Measurements from ENCODE around the gene PRPF6. TPM values are rescaled to one million over a fixed set of nuclear protein-coding genes. Genes with fewer than 3 reads are reported as not detected.
"Not testable (repeated sequence)": the region's sequence is repeated elsewhere in the genome, so short reads cannot be mapped to it uniquely, and the experiment has no call there.

Gene PRPF6
- total RNA-seq, 2 donors from 2014 or later = 77.5 to 95.7 TPM

DNA sequence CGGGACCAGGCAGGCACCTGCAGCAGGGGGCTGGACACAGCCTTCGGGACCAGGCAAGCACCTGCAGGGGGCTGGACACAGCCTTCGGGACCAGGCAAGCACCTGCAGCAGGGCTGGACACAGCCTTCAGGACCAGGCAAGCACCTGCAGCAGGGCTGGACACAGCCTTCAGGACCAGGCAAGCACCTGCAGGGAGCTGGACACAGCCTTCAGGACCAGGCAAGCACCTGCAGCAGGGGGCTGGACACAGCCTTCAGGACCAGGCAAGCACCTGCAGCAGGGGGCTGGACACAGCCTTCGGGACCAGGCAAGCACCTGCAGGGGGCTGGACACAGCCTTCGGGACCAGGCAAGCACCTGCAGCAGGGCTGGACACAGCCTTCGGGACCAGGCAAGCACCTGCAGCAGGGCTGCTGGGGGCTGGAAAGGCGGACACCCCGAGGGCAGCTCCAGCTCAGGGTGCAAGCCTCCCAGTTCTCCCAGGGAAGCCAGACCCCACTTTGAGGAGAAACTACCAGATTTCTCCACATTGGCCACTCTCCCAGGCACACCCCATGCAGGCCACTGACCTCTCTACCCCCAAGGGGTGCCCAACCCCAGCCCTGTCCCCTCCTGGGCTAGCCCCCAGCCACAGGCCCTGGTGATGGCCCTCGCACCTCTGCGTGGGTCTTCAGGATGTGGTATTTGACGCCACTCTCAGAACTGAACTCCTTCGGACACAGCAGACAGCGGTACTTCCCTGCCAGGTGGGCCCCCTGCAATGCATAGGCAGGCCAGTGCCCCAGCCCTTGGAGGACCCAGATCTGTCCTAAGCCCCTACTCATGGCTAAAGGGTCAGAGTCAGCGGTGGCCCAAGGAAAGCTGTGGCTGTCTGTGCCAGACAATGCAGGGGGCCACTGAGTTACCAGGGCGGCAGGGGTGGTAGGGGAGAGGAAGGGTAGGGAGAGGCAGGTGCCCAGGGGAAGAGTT, 20.0 kb upstream of the PRPF6 start:
- peaks cover 20% of the 10 kb centered on the region for H3K4me1 Mint-ChIP-seq (ENCODE audit: low read depth)
- H3K27ac Mint-ChIP-seq; H3K36me3 Mint-ChIP-seq (ENCODE audit: insufficient read depth in 2 of 2); H3K9me3 Mint-ChIP-seq; H3K4me3 Mint-ChIP-seq; H3K27me3 Mint-ChIP-seq (ENCODE audit: low read depth); ATAC-seq (replicated peaks in 1 of 2); DNase-seq: not testable (repeated sequence)

DNA sequence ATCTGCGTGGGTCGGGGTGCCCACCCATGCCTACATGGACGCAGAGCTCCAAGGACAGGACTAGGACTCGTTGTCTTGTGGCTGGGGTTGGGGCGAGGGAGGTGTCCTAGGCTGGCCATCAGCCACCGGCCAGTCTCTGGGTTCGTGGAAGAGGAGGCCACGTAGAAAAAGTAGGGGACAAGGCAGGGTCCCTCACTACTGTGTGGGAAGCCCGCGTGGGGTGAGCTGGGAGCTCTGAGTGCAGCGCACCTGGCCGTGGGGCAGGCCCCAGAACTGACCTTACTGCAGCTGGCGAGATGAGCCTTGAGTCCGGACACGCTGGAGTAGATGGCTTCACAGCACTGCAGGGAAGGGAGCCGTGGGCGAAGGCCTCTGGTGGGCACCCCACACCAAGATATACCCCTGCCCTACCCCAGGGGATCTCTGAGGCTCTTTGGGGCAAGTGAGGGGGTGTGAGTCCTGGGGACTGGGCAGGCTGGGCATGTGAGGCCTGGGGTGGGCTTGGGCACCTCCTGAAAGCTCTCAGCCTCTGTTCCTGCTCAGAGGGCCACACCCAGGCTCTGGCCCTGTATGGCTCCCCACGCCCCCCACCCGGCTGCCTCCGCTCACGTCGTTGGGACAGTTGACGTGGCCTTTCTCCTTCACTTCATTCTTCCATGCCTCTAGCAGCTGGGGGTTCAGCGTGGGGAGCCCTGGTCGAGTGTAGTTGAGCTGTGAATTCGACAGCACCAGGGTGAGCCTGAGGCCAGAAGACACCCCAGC, 19.1 kb upstream of the PRPF6 start:
- Mint-ChIP-seq H3K4me3 (no peak overlapping the region), H3K36me3 (ENCODE audit: insufficient read depth in 2 of 2) (peaks cover 6 to 7% of the 10 kb centered on the region in 2 donors), H3K4me1 (ENCODE audit: low read depth) (peaks cover 20% of the 10 kb centered on the region), H3K27ac (no peak overlapping the region), H3K27me3 (ENCODE audit: low read depth) (no peaks in the 10 kb centered on the region), H3K9me3 (peaks cover 0 to 3% of the 10 kb centered on the region in 2 donors)
- no peak for DNase-seq
- ATAC-seq (replicated peaks in 1 of 2) = no peak

DNA sequence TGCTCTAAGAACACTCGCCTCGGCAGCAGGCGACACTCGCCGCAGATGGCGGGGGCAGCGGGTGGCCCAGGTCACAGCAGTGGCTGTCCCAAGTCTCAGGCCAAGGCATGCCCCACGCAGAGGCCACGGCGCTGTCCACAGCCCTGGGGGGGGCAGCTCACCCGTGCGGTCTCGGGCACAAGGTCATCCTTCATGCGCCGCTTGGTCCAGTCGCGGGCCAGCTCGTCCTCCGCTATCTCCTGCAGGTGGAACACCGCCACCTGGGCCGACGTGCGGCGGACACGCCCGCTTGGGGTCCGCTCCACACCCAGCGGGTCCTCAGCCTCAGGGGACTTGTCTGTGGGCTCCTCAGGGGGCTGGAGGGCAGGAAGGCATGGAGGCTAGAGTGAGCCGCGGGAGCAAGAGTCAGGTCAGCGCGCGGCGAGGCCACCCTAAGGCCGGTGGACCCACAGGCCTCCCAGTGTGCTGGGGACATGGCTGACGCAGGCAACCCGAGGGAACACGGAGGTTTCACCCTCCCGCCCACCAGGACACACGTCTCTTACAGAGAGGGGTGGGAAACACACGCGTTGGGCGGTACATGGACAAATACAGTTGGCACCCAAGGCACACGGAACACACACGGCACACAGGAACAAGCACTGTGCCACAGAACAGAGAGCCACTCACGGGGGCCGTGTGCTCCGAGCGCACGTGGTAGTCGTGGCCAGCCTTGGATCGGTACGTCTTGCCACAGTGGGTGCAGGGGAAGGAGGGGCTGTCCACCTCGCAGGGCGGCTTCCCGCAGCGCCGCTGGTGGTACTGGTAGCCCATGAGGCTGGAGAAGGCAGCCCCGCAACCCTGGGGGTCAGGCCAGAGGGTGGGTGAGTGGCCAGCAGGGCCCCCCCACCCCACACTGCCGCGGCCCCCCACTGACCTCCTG, 18.2 kb upstream of the PRPF6 start:
- H3K9me3 Mint-ChIP-seq = peaks cover 0 to 3% of the 10 kb centered on the region in 2 donors
- H3K4me3 Mint-ChIP-seq = no peak overlapping the region
- DNase-seq (no peak), ATAC-seq (replicated peaks in 1 of 2) (no peak)
- no peak overlapping the region for H3K27ac Mint-ChIP-seq
- no peaks in the 10 kb centered on the region for H3K27me3 Mint-ChIP-seq (ENCODE audit: low read depth)
- peaks cover 6 to 9% of the 10 kb centered on the region in 2 donors for H3K36me3 Mint-ChIP-seq (ENCODE audit: insufficient read depth in 2 of 2)
- H3K4me1 Mint-ChIP-seq (ENCODE audit: low read depth) = peaks cover 13% of the 10 kb centered on the region

DNA sequence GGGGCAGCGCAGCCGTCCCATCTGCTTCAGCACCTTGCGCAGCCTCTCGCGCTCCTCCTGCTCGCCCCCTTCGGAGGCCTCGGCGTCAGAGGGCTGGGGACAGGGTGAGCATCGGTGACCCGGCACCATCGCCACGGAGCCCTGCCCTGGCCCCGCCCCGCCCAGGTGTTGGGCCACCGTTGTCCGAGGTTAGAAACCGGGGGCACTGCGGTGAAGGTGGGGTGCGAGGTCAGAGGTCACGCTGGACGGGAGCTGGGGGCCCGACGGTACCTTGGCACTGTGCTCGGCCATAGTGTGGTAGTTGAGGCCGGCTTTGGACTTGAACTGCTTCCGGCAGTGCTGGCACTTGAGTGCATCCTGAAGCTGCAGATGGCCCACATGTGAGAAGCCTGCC, 17.6 kb upstream of the PRPF6 start:
- ATAC-seq (replicated peaks in 1 of 2) (no peak), DNase-seq (no peak)
- no peak overlapping the region for H3K4me3 Mint-ChIP-seq
- no peaks in the 10 kb centered on the region for H3K27me3 Mint-ChIP-seq (ENCODE audit: low read depth)
- no peak overlapping the region for H3K27ac Mint-ChIP-seq
- peaks cover 0 to 3% of the 10 kb centered on the region in 2 donors for H3K9me3 Mint-ChIP-seq
- peaks cover 10% of the 10 kb centered on the region for H3K4me1 Mint-ChIP-seq (ENCODE audit: low read depth)
- peaks cover 6 to 9% of the 10 kb centered on the region in 2 donors for H3K36me3 Mint-ChIP-seq (ENCODE audit: insufficient read depth in 2 of 2)

DNA sequence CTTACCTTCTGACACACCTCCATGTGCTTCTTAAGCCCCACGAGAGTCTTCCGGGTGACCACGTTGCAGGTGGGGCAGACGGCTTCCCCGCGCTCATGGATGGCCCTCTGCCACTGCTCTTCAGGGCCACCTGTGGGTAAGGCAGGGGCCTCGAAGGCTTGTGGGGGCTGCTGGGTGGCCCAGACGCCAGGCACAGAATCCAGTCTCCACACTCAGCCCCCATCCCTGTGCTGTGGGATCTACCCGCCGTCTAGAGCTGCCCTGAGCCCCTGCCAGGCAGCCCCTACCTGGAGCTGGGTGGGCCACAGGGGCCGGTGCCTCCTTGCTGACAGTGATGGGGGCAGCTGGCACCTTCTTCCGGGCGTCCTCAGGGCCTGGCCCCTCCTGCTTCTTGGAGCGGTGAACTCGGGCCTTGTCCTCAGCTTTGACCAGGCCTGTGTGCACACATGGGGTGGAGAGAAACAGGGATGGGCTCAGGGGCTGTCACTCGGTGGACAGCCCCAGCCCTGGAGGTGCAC, 17.1 kb upstream of the PRPF6 start:
- Mint-ChIP-seq H3K36me3 (ENCODE audit: insufficient read depth in 2 of 2) (peaks cover 6 to 9% of the 10 kb centered on the region in 2 donors), H3K4me1 (ENCODE audit: low read depth) (peaks cover 10% of the 10 kb centered on the region), H3K27ac (no peak overlapping the region), H3K4me3 (no peak overlapping the region), H3K27me3 (ENCODE audit: low read depth) (no peaks in the 10 kb centered on the region), H3K9me3 (peaks cover 0 to 3% of the 10 kb centered on the region in 2 donors)
- no peak for ATAC-seq (replicated peaks in 1 of 2)
- DNase-seq = no peak

DNA sequence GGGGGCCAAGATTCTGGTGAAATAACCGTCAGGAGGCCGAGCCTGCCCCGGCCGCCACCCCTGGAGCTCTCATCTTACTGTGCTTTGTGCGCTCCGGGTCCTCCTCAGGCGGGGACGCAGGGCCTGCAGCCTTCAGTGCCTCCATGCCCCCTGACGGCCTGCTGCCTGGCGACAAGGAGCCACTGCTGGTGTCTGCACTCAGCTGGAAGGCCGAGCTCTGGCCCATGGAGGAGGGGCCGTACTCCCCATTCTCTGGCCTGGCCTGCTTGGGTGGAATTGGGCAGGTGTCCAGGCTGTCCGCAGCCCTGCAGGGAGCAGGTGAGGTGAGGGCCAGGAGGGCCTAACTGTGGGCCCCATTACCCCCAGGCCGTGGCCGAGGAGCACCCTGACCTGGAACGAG, 16.5 kb upstream of the PRPF6 start:
- no peak overlapping the region for H3K27ac Mint-ChIP-seq
- peaks cover 6 to 9% of the 10 kb centered on the region in 2 donors for H3K36me3 Mint-ChIP-seq (ENCODE audit: insufficient read depth in 2 of 2)
- DNase-seq (no peak), ATAC-seq (replicated peaks in 1 of 2) (no peak)
- H3K9me3 Mint-ChIP-seq = peaks cover 0 to 3% of the 10 kb centered on the region in 2 donors
- peaks cover 10% of the 10 kb centered on the region for H3K4me1 Mint-ChIP-seq (ENCODE audit: low read depth)
- no peak overlapping the region for H3K4me3 Mint-ChIP-seq
- no peaks in the 10 kb centered on the region for H3K27me3 Mint-ChIP-seq (ENCODE audit: low read depth)

DNA sequence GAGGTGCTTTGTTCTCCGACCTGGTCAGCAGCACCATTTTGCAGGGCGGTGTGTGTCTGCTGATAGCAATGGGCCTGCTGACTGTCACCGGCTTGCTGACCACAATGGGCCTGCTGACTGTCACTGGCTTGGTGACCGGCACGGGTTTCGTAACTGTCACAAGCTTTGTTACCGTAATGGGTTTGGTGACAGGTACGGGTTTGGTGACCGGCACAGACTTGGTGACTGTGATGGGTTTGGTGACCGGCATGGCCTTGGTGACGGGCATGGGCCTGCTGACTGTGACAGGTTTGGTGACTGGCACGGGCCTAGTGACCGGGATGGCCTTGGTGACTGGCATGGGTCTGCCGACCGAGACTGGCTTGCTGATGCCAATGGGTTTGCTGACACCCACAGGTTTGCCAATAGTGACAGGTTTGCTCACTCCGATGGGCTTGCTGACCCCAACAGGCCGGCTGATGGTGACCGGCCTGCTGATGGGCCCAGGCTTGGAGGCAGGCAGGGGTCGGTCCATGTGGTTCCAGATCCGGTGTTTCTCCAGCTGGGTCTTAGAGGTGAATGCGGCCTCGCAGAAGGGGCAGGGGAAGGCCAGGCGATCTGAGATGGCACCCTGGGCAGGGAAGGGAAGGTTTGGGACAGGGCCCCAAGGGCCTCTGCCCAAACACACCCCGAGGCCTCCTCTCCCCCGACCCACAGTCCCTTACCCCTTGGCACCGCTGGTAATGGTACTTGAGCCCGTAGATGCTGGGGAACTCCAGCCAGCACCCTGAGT, 14.6 kb upstream of the PRPF6 start:
- Mint-ChIP-seq H3K27ac (no peak overlapping the region), H3K27me3 (ENCODE audit: low read depth) (no peaks in the 10 kb centered on the region), H3K4me1 (ENCODE audit: low read depth) (peaks cover 10% of the 10 kb centered on the region), H3K36me3 (ENCODE audit: insufficient read depth in 2 of 2) (peaks cover 6 to 9% of the 10 kb centered on the region in 2 donors), H3K4me3 (no peak overlapping the region), H3K9me3 (peaks cover 0 to 3% of the 10 kb centered on the region in 2 donors)
- ATAC-seq (replicated peaks in 1 of 2) = no peak
- peak in 1 of 2 donors; percentile 0 for DNase-seq

DNA sequence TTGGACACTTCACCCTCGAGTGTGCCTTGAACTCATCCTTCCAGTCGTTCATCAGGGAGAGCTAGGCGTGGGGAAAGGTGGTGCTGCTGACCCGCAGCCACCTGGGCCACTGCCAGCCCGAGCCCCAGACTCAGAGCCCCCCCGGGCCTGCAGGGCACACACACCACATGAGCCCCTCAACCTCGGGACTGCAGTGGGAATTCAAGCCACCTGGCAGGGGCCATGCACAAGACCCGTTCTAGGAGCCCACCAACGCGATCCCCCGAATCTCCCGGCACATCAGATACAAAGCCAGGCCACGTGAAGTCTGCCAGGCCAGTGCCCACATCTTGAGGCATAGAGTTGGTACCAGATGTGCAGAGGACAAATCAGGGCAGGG, 14.0 kb upstream of the PRPF6 start:
- DNase-seq (peak in 1 of 2 donors; percentile 0), ATAC-seq (replicated peaks in 1 of 2) (no peak)
- Mint-ChIP-seq H3K36me3 (ENCODE audit: insufficient read depth in 2 of 2) (peaks cover 6 to 7% of the 10 kb centered on the region in 2 donors), H3K4me3 (no peak overlapping the region), H3K27me3 (ENCODE audit: low read depth) (no peaks in the 10 kb centered on the region), H3K9me3 (peaks cover 0 to 3% of the 10 kb centered on the region in 2 donors), H3K27ac (no peak overlapping the region), H3K4me1 (ENCODE audit: low read depth) (peaks cover 10% of the 10 kb centered on the region)

DNA sequence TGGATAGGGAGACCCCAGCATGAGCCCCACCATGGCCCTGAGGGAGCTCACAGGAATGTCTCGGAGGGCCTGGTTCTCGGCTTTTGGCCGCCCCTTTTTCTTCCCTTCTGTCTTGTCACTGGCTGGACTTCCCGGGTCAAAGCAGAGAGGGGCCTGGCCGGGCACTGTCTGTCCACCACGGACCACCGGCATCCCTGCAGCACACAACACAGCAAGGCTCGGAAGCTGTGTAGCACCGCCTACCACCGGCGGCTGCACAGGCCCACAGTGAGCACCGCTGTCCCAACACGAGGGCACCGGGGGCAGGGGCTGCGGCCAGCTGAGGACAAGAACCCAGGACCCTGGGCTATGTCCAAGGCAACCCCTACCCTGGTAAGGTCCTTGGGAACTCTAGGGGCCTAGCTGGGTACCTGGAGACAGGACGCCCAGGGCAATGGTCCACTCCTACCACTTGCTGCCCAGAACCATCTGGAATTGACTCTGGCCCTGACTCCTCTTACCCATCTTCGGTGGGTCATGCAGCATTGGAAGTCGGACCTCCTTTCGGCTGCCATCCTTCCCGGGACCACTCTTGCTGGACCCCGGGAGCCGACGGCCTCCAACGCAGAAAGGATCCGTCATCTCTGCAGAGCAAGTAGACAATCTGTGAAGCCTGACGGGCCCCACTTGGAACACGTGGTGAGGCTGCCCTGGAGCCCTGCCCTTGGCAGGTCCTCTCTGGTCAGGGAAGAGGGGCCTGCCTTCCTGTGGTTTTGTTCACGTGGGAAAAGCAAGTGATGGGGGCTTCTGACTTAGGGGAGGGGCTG, 13.4 kb upstream of the PRPF6 start:
- peak overlapping the region in 1 of 2 donors; percentile 24 for H3K4me3 Mint-ChIP-seq
- H3K4me1 Mint-ChIP-seq (ENCODE audit: low read depth) = peaks cover 10% of the 10 kb centered on the region
- H3K36me3 Mint-ChIP-seq (ENCODE audit: insufficient read depth in 2 of 2) = peaks cover 6 to 7% of the 10 kb centered on the region in 2 donors
- no peak for DNase-seq
- no peak for ATAC-seq (replicated peaks in 1 of 2)
- no peak overlapping the region for H3K27ac Mint-ChIP-seq
- H3K27me3 Mint-ChIP-seq (ENCODE audit: low read depth) = no peaks in the 10 kb centered on the region
- peaks cover 0 to 3% of the 10 kb centered on the region in 2 donors for H3K9me3 Mint-ChIP-seq

DNA sequence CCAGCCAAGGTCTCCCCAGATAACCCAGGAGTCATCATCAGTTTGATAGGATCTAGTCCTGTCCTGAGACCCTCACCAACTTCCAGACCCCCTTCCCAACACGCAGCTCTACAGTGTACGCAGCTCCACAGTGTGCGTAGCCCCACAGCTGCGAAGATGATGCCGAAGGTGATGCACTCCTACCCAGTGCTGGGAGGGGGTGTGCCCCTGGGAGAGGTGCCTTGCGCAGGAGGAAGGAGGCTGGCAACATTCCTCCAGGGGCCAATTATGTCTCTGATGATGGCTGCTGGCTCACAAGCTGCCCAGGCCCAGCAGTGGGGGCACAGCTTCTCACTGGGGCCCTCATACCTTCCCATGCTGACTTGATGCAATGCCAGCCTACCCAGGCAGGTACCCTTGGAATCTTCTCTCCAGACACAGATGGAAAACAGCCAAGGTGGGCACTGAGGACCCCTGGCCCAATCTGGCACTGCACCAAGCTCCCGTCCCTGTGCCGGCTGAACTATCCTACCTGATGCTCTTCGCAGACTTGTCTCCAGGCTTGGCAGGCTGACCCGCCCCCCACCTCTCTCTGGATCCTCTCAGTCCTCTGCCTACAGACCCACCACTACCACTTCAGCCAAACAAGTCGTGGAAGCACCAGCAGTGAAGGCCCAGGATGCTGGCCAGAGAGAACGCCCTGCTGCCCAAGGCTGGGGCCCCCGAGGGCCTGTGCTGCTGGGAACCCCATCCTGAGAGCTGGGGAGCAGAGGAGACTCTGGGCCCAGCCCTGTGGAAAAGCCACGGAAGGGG, 12.6 kb upstream of the PRPF6 start:
- Mint-ChIP-seq H3K4me1 (ENCODE audit: low read depth) (peaks cover 12% of the 10 kb centered on the region), H3K27ac (peak overlapping the region; percentile 82), H3K9me3 (peaks cover 0 to 3% of the 10 kb centered on the region in 2 donors), H3K4me3 (peak overlapping the region; percentile 89 to 95), H3K27me3 (ENCODE audit: low read depth) (no peaks in the 10 kb centered on the region), H3K36me3 (ENCODE audit: insufficient read depth in 2 of 2) (peaks cover 7 to 12% of the 10 kb centered on the region in 2 donors)
- peak in 1 of 2 donors; percentile 14 for ATAC-seq (replicated peaks in 1 of 2)
- no peak for DNase-seq
